Astrocyte of the cerebellum (primary cell): Measurements from ENCODE around the gene NHSL2.

Source experiments
- DNase-seq: peaks from one replicate; pipeline ENCODE4 v3.0.0-alpha.2; 2011; ENCODE audit warnings: low read depth
- H3K4me3 ChIP-seq: 2 replicates; pipeline ENCODE4 v1.5.1; 2011; ENCODE audit warnings: mild to moderate bottlenecking, low read depth, low read length, moderate library complexity
- CTCF ChIP-seq: IDR thresholded peaks from 2 replicates; pipeline ENCODE4 v1.5.1; 2012; ENCODE audit warnings: low read length, low read depth, moderate library complexity, mild to moderate bottlenecking; ENCODE audit errors: missing control alignments
- in situ Hi-C: cut with HindIII; loops from 2 replicates; pipeline ENCODE4 v1.10.0; 2017; ENCODE audit warnings: low sequenced_read_pairs

Gene NHSL2

DNA sequence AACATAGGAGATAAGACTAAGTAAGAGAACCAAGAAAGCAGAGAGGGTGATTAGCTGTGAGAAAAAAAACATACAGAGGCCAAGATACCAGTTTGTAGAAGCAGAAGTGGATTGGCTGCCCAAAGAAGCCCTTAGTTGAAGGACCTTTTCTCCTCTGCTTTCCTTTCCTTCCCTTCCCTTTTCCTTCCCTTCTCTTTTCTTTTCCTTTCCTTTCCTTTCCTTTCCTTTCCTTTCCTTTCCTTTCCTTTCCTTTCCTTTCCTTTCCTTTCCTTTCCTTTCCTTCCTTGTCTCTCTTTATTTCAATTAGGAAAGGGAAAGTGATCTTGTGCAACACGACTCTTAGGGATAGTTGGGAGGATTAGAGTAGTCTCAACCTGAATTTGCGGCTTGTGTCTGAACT is 128.2 kb downstream of the NHSL2 start:
- TF ChIP-seq CTCF = no peak
- no peak for DNase-seq
- in situ Hi-C loops = no loop called here
- no peak overlapping the region for H3K4me3 ChIP-seq

- H3K4me3 ChIP-seq = no peak overlapping the region
- no peak for TF ChIP-seq CTCF
- in situ Hi-C loops = no loop called here
- no peak for DNase-seq
Observed at GRCh38 chrX:72040506-72040905, 129.9 kb downstream of the NHSL2 start.

- in situ Hi-C loops = no loop called here
Observed at GRCh38 chrX:72041176-72041575, 130.5 kb downstream of the NHSL2 start.

DNA sequence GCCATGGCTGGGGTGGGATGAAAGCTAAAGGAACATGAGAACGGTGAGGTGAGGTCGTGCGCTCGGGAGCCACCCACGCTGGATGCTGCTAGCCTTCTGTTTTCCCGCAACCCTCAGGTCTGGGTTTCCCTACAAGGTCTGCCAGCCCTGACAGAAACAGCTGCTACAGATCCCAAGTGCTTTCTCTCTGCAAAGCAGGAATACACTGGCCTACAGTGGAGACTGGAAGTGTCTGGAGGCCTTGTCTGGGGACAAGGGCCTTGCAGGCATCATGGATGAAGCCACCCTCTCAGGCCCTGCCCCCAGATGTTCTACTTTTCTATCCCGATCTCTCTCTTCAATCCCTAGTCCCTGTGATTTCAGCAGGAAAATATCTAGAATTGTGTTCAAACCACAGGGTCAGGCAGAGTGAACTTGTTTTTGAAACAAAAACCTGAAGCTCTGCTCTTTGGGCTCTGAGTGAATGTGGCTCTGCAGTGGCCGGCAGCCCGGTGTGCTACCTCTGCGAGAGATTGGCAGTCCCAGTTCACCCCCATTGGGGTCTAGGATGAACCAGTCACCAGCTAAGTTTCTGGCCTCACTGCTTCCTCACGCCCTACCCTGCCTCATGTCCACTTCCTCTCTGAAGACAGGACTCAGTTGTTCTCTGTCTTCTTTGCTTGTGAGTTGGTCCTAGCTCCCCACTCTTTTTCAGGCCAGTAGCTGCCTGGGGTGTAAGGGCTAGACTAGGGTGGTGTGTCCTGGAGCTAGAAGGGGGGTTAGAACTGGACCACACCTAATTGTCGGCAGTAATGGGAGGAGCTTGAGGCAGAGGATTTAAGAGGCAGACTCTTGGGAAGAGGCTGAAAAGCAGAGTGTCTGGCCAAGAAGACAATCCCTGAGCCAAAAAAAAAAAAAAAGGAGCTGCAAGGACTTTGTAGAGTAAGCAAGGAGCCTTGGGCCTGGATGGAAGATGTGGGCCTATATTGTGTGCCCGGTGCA is 131.5 kb downstream of the NHSL2 start:
- peak; percentile 16 for DNase-seq
- no peak for TF ChIP-seq CTCF
- in situ Hi-C loops = no loop called here
- H3K4me3 ChIP-seq = no peak overlapping the region

More at GRCh38 chrX:72041176-72041575, 130.5 kb downstream of the NHSL2 start:
- no peak overlapping the region for H3K4me3 ChIP-seq
- no peak for DNase-seq
- no peak for TF ChIP-seq CTCF

- in situ Hi-C loops = no loop called here
- no peak for DNase-seq
- TF ChIP-seq CTCF = no peak
- H3K4me3 ChIP-seq = no peak overlapping the region
Observed at GRCh38 chrX:72042852-72043248, 132.2 kb downstream of the NHSL2 start.

DNA sequence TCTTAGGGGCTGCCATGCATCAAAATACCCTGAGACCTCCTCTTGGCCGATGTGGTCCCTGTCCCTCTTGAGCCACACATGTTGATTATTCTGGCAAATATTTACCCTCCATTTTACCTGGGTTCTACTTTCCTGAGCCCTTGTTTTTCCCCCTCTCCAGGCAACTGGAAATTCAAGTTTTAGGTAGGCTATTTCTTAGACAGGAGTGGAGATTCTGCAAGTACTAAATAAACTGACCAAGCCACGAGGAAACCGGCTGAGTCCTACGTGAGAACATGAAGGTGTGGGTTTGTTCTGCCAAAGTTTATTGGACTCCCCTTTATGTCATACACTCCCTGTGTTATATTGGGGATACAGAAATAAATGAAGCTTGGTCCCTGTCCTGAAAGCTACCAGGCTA is 133.0 kb downstream of the NHSL2 start:
- in situ Hi-C loops = no loop called here
- H3K4me3 ChIP-seq = no peak overlapping the region
- no peak for DNase-seq
- TF ChIP-seq CTCF = no peak
